ENCODE measurements around the gene MEIOB.

GRCh38 chr16:1920727-1921171, 48.8 kb upstream of the MEIOB start:
- TF ChIP-seq, protein P1, sequence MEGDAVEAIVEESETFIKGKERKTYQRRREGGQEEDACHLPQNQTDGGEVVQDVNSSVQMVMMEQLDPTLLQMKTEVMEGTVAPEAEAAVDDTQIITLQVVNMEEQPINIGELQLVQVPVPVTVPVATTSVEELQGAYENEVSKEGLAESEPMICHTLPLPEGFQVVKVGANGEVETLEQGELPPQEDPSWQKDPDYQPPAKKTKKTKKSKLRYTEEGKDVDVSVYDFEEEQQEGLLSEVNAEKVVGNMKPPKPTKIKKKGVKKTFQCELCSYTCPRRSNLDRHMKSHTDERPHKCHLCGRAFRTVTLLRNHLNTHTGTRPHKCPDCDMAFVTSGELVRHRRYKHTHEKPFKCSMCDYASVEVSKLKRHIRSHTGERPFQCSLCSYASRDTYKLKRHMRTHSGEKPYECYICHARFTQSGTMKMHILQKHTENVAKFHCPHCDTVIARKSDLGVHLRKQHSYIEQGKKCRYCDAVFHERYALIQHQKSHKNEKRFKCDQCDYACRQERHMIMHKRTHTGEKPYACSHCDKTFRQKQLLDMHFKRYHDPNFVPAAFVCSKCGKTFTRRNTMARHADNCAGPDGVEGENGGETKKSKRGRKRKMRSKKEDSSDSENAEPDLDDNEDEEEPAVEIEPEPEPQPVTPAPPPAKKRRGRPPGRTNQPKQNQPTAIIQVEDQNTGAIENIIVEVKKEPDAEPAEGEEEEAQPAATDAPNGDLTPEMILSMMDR (conservative IDR thresholded peaks at IDR 0.05; ENCODE audit: low read depth, low read length): no peak
- TF ChIP-seq EZH2phosphoT487 (IDR thresholded peaks at IDR 0.05; ENCODE audit: borderline replicate concordance, low read length): no peak
- no peak for TF ChIP-seq EZH2 (IDR thresholded peaks at IDR 0.05; ENCODE audit: low read length, unreplicated experiment)
